GM12878 (cell line): ENCODE results near the gene CYSRT1. TPM values are rescaled to one million over a fixed set of nuclear protein-coding genes. Genes with fewer than 3 reads are reported as not detected.

Experiments used
- ATF7 ChIP-seq: fragments of 450-650 bp; IDR thresholded peaks from 2 replicates; pipeline ENCODE4 v1.6.1; 2016; ENCODE audit warnings: low read depth, mild to moderate bottlenecking
- BACH1 ChIP-seq: fragments of 450-650 bp; IDR thresholded peaks from 2 replicates; pipeline ENCODE4 v1.6.1; 2017; ENCODE audit warnings: mild to moderate bottlenecking, borderline replicate concordance
- CREB1 ChIP-seq: IDR thresholded peaks from 2 replicates; pipeline ENCODE4 v1.6.1; 2012; ENCODE audit warnings: low read depth, mild to moderate bottlenecking, inconsistent platforms
- CREM ChIP-seq: IDR thresholded peaks from 2 replicates; pipeline ENCODE4 v1.6.1; 2014; ENCODE audit warnings: antibody characterized with exemption, low read depth
- E2F4 ChIP-seq: IDR thresholded peaks from 2 replicates; pipeline ENCODE4 v1.6.1; 2012; ENCODE audit warnings: low read depth, low read length, improper control_type of control experiment
- FOS ChIP-seq: IDR thresholded peaks from 3 replicates; pipeline ENCODE4 v1.6.1; 2011; ENCODE audit warnings: borderline replicate concordance; ENCODE audit not compliant: insufficient read length; ENCODE audit errors: extremely low read depth
- GABPA ChIP-seq: IDR thresholded peaks from 2 replicates; pipeline ENCODE4 v1.6.1; 2014; ENCODE audit warnings: antibody characterized with exemption, low read depth, mild to moderate bottlenecking, inconsistent platforms
- HCFC1 ChIP-seq: fragments of 150-350 bp; IDR thresholded peaks from 2 replicates; pipeline ENCODE4 v1.6.1; 2014; ENCODE audit warnings: low read length
- HDGF ChIP-seq: fragments of 450-650 bp; IDR thresholded peaks from 2 replicates; pipeline ENCODE4 v1.6.1; 2016; ENCODE audit warnings: antibody characterized with exemption
- JUND ChIP-seq: IDR thresholded peaks from 2 replicates; pipeline ENCODE4 v1.6.1; 2012; ENCODE audit warnings: low read depth, mild to moderate bottlenecking, low read length, improper control_type of control experiment, moderate library complexity
- KDM1A ChIP-seq: fragments of 200-600 bp; sonication (generic); IDR thresholded peaks from 2 replicates; pipeline ENCODE4 v1.6.1; 2016; ENCODE audit warnings: borderline replicate concordance
- LARP7 ChIP-seq: fragments of 450-650 bp; IDR thresholded peaks from 2 replicates; pipeline ENCODE4 v1.6.1; 2017; ENCODE audit warnings: mild to moderate bottlenecking
- MXI1 ChIP-seq: fragments of 150-350 bp; IDR thresholded peaks from 2 replicates; pipeline ENCODE4 v1.6.1; 2011; ENCODE audit warnings: low read depth, mild to moderate bottlenecking, inconsistent platforms, low read length, improper control_type of control experiment
- NBN ChIP-seq: fragments of 450-650 bp; IDR thresholded peaks from 2 replicates; pipeline ENCODE4 v1.6.1; 2016
- NFXL1 ChIP-seq: fragments of 450-650 bp; IDR thresholded peaks from 2 replicates; pipeline ENCODE4 v1.6.1; 2017; ENCODE audit warnings: antibody characterized with exemption, mild to moderate bottlenecking, borderline replicate concordance
- NR2C1 ChIP-seq: fragments of 450-650 bp; IDR thresholded peaks from 2 replicates; pipeline ENCODE4 v1.6.1; 2017; ENCODE audit warnings: antibody characterized with exemption, mild to moderate bottlenecking, moderate library complexity
- POLR2AphosphoS2 ChIP-seq: IDR thresholded peaks from 2 replicates; pipeline ENCODE4 v1.6.1; 2011; ENCODE audit warnings: low read depth, mild to moderate bottlenecking, low read length, improper control_type of control experiment, moderate library complexity
- SMAD1 ChIP-seq: fragments of 450-650 bp; IDR thresholded peaks from 2 replicates; pipeline ENCODE4 v1.6.1; 2018; ENCODE audit warnings: mild to moderate bottlenecking, low read depth; ENCODE audit not compliant: partially characterized antibody
- SREBF2 ChIP-seq: IDR thresholded peaks from 2 replicates; pipeline ENCODE4 v1.6.1; 2012; ENCODE audit warnings: mild to moderate bottlenecking, low read length
- TCF12 ChIP-seq: IDR thresholded peaks from 2 replicates; pipeline ENCODE4 v1.6.1; 2011; ENCODE audit warnings: low read depth, mild to moderate bottlenecking, low read length
- TCF7 ChIP-seq: IDR thresholded peaks from 2 replicates; pipeline ENCODE4 v1.6.1; 2014; ENCODE audit warnings: antibody characterized with exemption, borderline replicate concordance
- ZBTB40 ChIP-seq: fragments of 450-650 bp; IDR thresholded peaks from 2 replicates; pipeline ENCODE4 v1.6.1; 2016; ENCODE audit warnings: mild to moderate bottlenecking, moderate library complexity, borderline replicate concordance
- ZZZ3 ChIP-seq: IDR thresholded peaks from 2 replicates; pipeline ENCODE4 v1.6.1; 2011; ENCODE audit warnings: low read depth; ENCODE audit not compliant: control insufficient read depth, insufficient read length
- polyA plus RNA-seq, 11 experiments: library from polyadenylated mRNA; depleted of rRNA in 4 of 11; unstranded in 6 of 11; stranded (reverse) in 5 of 11; fragments of >200 nt; fragmentation: Nextera tagmentation in 4 of 11; fragmentation: Illumina TruSeq in 1 of 11; extraction: Ambion mirVana in 4 of 11; extraction: Trizol in 1 of 11; gene quantifications; 1 replicate in 1 of 11; 2 replicates in 10 of 11; pipeline versions ENCODE4 v1.2.1 to v1.2.3, GENCODE V29; 2011 to 2016; ENCODE audit warnings: inconsistent platforms in 2 of 11, missing spikeins in 2 of 11, low read depth in 1 of 11
- total RNA-seq, 4 experiments: library from RNA; depleted of rRNA in 3 of 4; stranded (reverse); fragments of >200 nt in 3 of 4; fragmentation: Illumina TruSeq in 1 of 4; extraction: Trizol in 1 of 4; gene quantifications; 2 replicates each; pipeline versions ENCODE4 v1.2.1 to v1.2.3, GENCODE V29; 2013 to 2021
- TF ChIP-seq, protein P1 (sequence below), 3 experiments: IDR thresholded peaks in 2 of 3; conservative IDR thresholded peaks in 1 of 3; 2 replicates each; pipeline ENCODE4 v1.5.1; 2011; ENCODE audit warnings: low read depth in 3 of 3, low read length in 3 of 3, mild to moderate bottlenecking in 3 of 3, control low read depth in 2 of 3, moderate library complexity in 2 of 3, inconsistent platforms in 1 of 3, mixed read lengths in 1 of 3; ENCODE audit not compliant: control insufficient read depth in 2 of 3, insufficient read depth in 1 of 3; ENCODE audit errors: extremely low read depth in 1 of 3

The CYSRT1 gene
- total and polyA plus RNA-seq, 10 of the 15 experiments (the other 5 are each of a cell fraction or from before 2014, with no cell fraction given), result 0.24 to 3.6 (median 0.97) TPM; not detected in 1

DNA sequence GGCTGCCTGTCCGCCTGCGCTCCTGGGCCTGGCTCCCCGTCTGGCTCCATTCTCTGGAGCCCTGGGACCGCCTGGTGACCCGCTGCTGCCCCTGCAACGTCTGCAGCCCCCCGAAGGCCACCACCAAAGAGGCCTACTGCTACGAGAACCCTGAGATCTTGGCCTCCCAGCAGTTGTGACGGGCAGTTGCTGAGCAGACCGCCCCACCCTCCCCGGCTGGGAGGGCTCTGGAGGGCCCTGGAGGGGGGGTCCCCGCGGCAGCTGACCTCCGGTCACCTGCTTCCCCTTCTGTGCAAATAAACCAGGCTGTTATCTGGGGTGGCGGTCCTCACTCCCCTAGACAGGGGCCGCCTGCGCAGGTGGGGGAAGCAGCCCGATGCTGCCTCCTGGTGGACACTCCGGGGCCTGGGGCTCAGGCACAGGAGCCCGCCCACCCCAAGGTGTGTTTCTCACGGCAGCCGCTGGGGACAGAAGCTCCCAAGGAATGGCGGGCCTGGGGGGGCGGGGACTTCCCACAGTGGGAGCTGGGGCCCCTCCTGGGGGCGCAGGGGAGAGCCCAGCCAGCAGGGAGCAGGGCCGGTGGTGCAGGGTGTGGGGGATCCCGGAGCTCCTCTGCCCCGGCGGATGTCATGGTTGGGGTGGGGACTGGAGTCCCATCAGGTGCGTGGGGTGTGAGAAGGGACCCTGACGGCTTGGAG, 11.4 kb downstream of the CYSRT1 start (continued):
- TF ChIP-seq NR2C1, result no peak; the same call in 1 of the 2 replicates
- TF ChIP-seq SREBF2, result no peak
- peak; percentile 67; the same call in 1 of the 2 replicates for TF ChIP-seq LARP7
- TF ChIP-seq HDGF, result 0 out of 2 replicates have a peak, but pooled peaks have one; percentile 41
- TF ChIP-seq NFXL1, result no peak
- no peak for TF ChIP-seq E2F4
- TF ChIP-seq GABPA, result no peak
- TF ChIP-seq HCFC1, result no peak
- TF ChIP-seq JUND, result 0 out of 2 replicates have a peak, but pooled peaks have one; percentile 21
- no peak for TF ChIP-seq ZBTB40
- TF ChIP-seq ATF7, result no peak; the same call in 1 of the 2 replicates
- peak; percentile 67 for TF ChIP-seq TCF12
- no peak for TF ChIP-seq SMAD1
- peak; percentile 23; the same call in 1 of the 2 replicates for TF ChIP-seq CREM
- TF ChIP-seq, protein P1, sequence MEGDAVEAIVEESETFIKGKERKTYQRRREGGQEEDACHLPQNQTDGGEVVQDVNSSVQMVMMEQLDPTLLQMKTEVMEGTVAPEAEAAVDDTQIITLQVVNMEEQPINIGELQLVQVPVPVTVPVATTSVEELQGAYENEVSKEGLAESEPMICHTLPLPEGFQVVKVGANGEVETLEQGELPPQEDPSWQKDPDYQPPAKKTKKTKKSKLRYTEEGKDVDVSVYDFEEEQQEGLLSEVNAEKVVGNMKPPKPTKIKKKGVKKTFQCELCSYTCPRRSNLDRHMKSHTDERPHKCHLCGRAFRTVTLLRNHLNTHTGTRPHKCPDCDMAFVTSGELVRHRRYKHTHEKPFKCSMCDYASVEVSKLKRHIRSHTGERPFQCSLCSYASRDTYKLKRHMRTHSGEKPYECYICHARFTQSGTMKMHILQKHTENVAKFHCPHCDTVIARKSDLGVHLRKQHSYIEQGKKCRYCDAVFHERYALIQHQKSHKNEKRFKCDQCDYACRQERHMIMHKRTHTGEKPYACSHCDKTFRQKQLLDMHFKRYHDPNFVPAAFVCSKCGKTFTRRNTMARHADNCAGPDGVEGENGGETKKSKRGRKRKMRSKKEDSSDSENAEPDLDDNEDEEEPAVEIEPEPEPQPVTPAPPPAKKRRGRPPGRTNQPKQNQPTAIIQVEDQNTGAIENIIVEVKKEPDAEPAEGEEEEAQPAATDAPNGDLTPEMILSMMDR (IDR thresholded peaks at IDR 0.05 in 2 of 3, conservative IDR thresholded peaks at IDR 0.05 in 1 of 3; ENCODE audit: control insufficient read depth in 2 of 3, extremely low read depth in 1 of 3, insufficient read depth in 1 of 3, low read depth in 3 of 3, low read length in 3 of 3), result peak; percentile 99 to 100 (median 100); a peak in 5 of 6 replicates
- TF ChIP-seq NBN, result peak; percentile 84
- TF ChIP-seq MXI1, result peak; percentile 62; the same call in 1 of the 2 replicates
- no peak for TF ChIP-seq ZZZ3
- no peak for TF ChIP-seq FOS
- peak; percentile 54; the same call in 1 of the 2 replicates for TF ChIP-seq BACH1
- TF ChIP-seq KDM1A, result no peak
- TF ChIP-seq POLR2AphosphoS2, result no peak; the same call in 1 of the 2 replicates
- TF ChIP-seq CREB1, result no peak
- TF ChIP-seq TCF7, result no peak
